SK-N-SH (cell line): Measurements from ENCODE around the gene FBXO45.

Source experiments
- CTCF ChIP-seq: fragments of 200-600 bp; sonication (generic); IDR thresholded peaks from 2 replicates; pipeline ENCODE4 v1.6.1; 2017; ENCODE audit warnings: antibody characterized with exemption, mild to moderate bottlenecking, moderate library complexity
- EZH2phosphoT487 ChIP-seq: fragments of 200-600 bp; sonication (generic); IDR thresholded peaks from 2 replicates; pipeline ENCODE4 v1.6.1; 2017; ENCODE audit warnings: low read depth, mixed run types, mild to moderate bottlenecking, antibody characterized with exemption, moderate library complexity, borderline replicate concordance
- IRF3 ChIP-seq: fragments of 150-350 bp; IDR thresholded peaks from 2 replicates; pipeline ENCODE4 v1.6.1; 2016; ENCODE audit warnings: mild to moderate bottlenecking, low read depth, low read length
- JUND ChIP-seq: IDR thresholded peaks from 2 replicates; pipeline ENCODE4 v1.4.0; 2012
- TAF1 ChIP-seq: IDR thresholded peaks from 2 replicates; pipeline ENCODE4 v1.6.1; 2012; ENCODE audit warnings: low read depth, mild to moderate bottlenecking, low read length, moderate library complexity, borderline replicate concordance
- YY1 ChIP-seq: IDR thresholded peaks from 2 replicates; pipeline ENCODE4 v1.4.0; 2012; ENCODE audit warnings: low read depth, mild to moderate bottlenecking
- TF ChIP-seq, protein P1 (sequence below): IDR thresholded peaks from 2 replicates; pipeline ENCODE4 v1.4.0; 2012; ENCODE audit warnings: low read depth, borderline replicate concordance

- TF ChIP-seq CTCF (no peak), IRF3 (no peak), YY1 (no peak), TAF1 (no peak), JUND (no peak), EZH2phosphoT487 (no peak)
- TF ChIP-seq, protein P1, sequence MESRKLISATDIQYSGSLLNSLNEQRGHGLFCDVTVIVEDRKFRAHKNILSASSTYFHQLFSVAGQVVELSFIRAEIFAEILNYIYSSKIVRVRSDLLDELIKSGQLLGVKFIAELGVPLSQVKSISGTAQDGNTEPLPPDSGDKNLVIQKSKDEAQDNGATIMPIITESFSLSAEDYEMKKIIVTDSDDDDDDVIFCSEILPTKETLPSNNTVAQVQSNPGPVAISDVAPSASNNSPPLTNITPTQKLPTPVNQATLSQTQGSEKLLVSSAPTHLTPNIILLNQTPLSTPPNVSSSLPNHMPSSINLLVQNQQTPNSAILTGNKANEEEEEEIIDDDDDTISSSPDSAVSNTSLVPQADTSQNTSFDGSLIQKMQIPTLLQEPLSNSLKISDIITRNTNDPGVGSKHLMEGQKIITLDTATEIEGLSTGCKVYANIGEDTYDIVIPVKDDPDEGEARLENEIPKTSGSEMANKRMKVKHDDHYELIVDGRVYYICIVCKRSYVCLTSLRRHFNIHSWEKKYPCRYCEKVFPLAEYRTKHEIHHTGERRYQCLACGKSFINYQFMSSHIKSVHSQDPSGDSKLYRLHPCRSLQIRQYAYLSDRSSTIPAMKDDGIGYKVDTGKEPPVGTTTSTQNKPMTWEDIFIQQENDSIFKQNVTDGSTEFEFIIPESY, result no peak
Observed at GRCh38 chr3:196531418-196531817, 37.0 kb upstream of the FBXO45 start.
